HEK293 (cell line): Measurements from ENCODE around the gene PRR22.

Experiments used
- CTCF ChIA-PET: fragments of 350-600 bp; formaldehyde crosslinking; extraction: SDS; loops from one replicate; lab custom pipeline; 2021; ENCODE audit warnings: antibody characterized with exemption; lab: Yijun Ruan, JAX
- POLR2A ChIA-PET: fragments of 300-600 bp; formaldehyde crosslinking; extraction: SDS; loops from one replicate; lab custom pipeline; 2020; ENCODE audit warnings: antibody characterized with exemption, inconsistent platforms; lab: Yijun Ruan, JAX
- H3K27ac ChIP-seq: fragments of 200-500 bp; sonication (Bioruptor generic); 2 replicates; pipeline ENCODE4 v1.5.1; 2014; ENCODE audit warnings: low read depth, low read length, control low read depth, inconsistent platforms; ENCODE audit errors: extremely low read depth
- H3K36me3 ChIP-seq, 2 experiments: fragments of 200-500 bp in 1 of 2; sonication (Bioruptor generic) in 1 of 2; 1 replicate in 1 of 2; 2 replicates in 1 of 2; pipeline ENCODE4 v1.5.1; 2014 to 2017; ENCODE audit warnings: inconsistent platforms in 2 of 2, low read length in 2 of 2; ENCODE audit not compliant: control insufficient read depth in 2 of 2, insufficient read depth in 1 of 2
- H3K4me1 ChIP-seq: fragments of 200-500 bp; sonication (Bioruptor generic); 2 replicates; pipeline ENCODE4 v1.5.1; 2014; ENCODE audit warnings: mild to moderate bottlenecking, low read length, inconsistent platforms; ENCODE audit not compliant: control insufficient read depth, insufficient read depth
- H3K4me3 ChIP-seq: 2 replicates; pipeline ENCODE4 v1.5.1; 2011; ENCODE audit warnings: low read depth, mild to moderate bottlenecking, control low read depth, low read length, moderate library complexity
- H3K9me3 ChIP-seq: fragments of 200-500 bp; sonication (Bioruptor generic); 2 replicates; pipeline ENCODE4 v1.5.1; 2014; ENCODE audit warnings: low read depth, low read length, inconsistent platforms; ENCODE audit not compliant: control insufficient read depth, insufficient read depth
- GLI2 ChIP-seq: fragments of 450-650 bp; formaldehyde crosslinking; IDR thresholded peaks from 2 replicates; pipeline ENCODE4; 2017; ENCODE audit warnings: missing biosample characterization, missing genetic modification characterization, low read depth, borderline replicate concordance
- HOXC10 ChIP-seq: sonication (generic); formaldehyde crosslinking; IDR thresholded peaks from 2 replicates; pipeline ENCODE4 v1.8.1; 2023; ENCODE audit warnings: mild to moderate bottlenecking, missing genetic modification reagents
- KLF1 ChIP-seq: fragments of 450-650 bp; formaldehyde crosslinking; IDR thresholded peaks from 2 replicates; pipeline ENCODE4 v1.5.1; 2016; ENCODE audit warnings: missing biosample characterization, missing genetic modification characterization
- MZF1 ChIP-seq: fragments of 450-650 bp; formaldehyde crosslinking; IDR thresholded peaks from 2 replicates; pipeline ENCODE4 v1.5.1; 2017; ENCODE audit warnings: missing biosample characterization, missing genetic modification characterization, borderline replicate concordance
- ZBTB17 ChIP-seq: fragments of 450-650 bp; formaldehyde crosslinking; IDR thresholded peaks from 2 replicates; pipeline ENCODE4 v1.5.1; 2016; ENCODE audit warnings: missing biosample characterization, missing genetic modification characterization
- ZFP37 ChIP-seq: fragments of 450-650 bp; formaldehyde crosslinking; IDR thresholded peaks from 2 replicates; pipeline ENCODE4 v1.5.1; 2016; ENCODE audit warnings: missing biosample characterization, missing genetic modification characterization
- ZNF112 ChIP-seq: fragments of 450-650 bp; formaldehyde crosslinking; IDR thresholded peaks from 2 replicates; pipeline ENCODE4 v1.5.0; 2017; ENCODE audit warnings: missing biosample characterization, missing genetic modification characterization
- ZNF121 ChIP-seq: fragments of 450-650 bp; formaldehyde crosslinking; IDR thresholded peaks from 2 replicates; pipeline ENCODE4 v1.5.1; 2016; ENCODE audit warnings: missing biosample characterization, missing genetic modification characterization
- ZNF24 ChIP-seq: fragments of 450-650 bp; formaldehyde crosslinking; IDR thresholded peaks from 2 replicates; pipeline ENCODE4 v1.5.1; 2016; ENCODE audit warnings: missing biosample characterization, missing genetic modification characterization
- ZNF335 ChIP-seq: fragments of 450-650 bp; formaldehyde crosslinking; conservative IDR thresholded peaks from 2 replicates; pipeline ENCODE4 v1.5.1; 2016; ENCODE audit warnings: missing biosample characterization, missing genetic modification characterization
- ZNF600 ChIP-seq: fragments of 450-650 bp; formaldehyde crosslinking; IDR thresholded peaks from 2 replicates; pipeline ENCODE4 v1.5.1; 2016; ENCODE audit warnings: missing biosample characterization, missing genetic modification characterization
- TF ChIP-seq, protein P1 (sequence below): fragments of 450-650 bp; formaldehyde crosslinking; IDR thresholded peaks from 2 replicates; pipeline ENCODE4 v1.5.1; 2016; ENCODE audit warnings: missing biosample characterization, missing genetic modification characterization

Gene PRR22

DNA sequence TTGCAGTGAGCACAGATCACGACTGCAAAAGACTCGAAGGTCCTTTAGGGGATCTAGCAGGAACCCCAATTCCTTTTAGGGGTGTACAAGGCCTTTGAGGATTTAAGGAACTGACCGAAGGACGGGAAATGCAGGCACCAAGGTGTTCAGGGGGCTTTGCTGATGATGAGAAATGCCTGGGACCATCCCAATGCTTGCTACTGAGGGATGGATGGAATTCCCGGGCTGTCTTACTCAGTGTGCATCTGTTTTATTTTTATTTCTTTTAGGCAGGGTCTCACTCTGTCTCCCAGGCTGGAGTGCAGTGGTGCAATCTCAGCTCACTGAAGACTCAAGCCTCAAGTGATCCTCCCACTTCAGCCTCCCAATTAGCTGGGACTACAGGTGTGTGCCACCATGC, 11.3 kb downstream of the PRR22 start:
- H3K27ac ChIP-seq, result no peak overlapping the region
- ChIA-PET POLR2A (interaction anchor here (1.0 kb wide), 1 partner anchor 53 kb away, joined by 4 read pairs; the partner anchor contains the start of genes CATSPERD and LONP1), CTCF (interaction anchor here (0.7 to 2.6 kb wide), 6 partner anchors 10 to 31 kb away, joined by 3 to 25 read pairs (median 10); partner anchors contain the start of genes DUS3L and NRTN)
- no peaks in the 10 kb centered on the region for H3K4me1 ChIP-seq
- H3K9me3 ChIP-seq, result no peaks in the 10 kb centered on the region
- TF ChIP-seq ZNF121 (tag by site-specific recombination) (no peak), ZNF335 (peak; percentile 68), ZFP37 (tag by site-specific recombination) (peak; percentile 95)
- H3K36me3 ChIP-seq, result no peaks in the 10 kb centered on the region
- no peak overlapping the region for H3K4me3 ChIP-seq

DNA sequence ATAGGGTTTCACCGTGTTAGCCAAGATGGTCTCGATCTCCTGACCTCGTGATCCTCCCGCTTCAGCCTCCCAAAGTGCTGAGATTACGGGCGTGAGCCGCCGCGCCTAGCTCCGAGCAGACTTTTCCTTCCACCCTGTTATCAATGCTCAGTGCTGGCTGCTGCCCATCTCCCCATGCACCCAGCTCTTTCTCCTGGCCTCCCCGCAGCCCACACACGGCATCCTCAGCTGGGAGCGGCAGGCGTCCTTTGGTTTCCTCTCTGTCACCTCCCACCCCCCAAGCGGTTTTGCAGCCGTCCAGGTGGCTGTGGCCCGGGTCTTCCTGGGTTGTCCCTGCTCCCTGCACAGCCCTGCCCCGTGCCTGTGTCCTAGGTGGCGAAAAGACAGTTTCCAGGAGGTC, 12.1 kb downstream of the PRR22 start:
- CTCF ChIA-PET, result interaction anchor here (0.6 to 1.0 kb wide), 3 partner anchors 9 to 446 kb away, joined by 3 to 9 read pairs (median 4); no protein-coding TSS in a partner anchor
- H3K4me1 ChIP-seq, result no peaks in the 10 kb centered on the region
- H3K36me3 ChIP-seq, result no peaks in the 10 kb centered on the region
- POLR2A ChIA-PET, result interaction anchor here (0.7 kb wide), 1 partner anchor 52 kb away, joined by 5 read pairs; the partner anchor contains the start of gene CATSPERD
- H3K9me3 ChIP-seq, result no peaks in the 10 kb centered on the region
- no peak overlapping the region for H3K27ac ChIP-seq
- no peak overlapping the region for H3K4me3 ChIP-seq
- TF ChIP-seq ZNF600 (no peak), ZNF112 (tag by site-specific recombination) (no peak), HOXC10 (no peak)

DNA sequence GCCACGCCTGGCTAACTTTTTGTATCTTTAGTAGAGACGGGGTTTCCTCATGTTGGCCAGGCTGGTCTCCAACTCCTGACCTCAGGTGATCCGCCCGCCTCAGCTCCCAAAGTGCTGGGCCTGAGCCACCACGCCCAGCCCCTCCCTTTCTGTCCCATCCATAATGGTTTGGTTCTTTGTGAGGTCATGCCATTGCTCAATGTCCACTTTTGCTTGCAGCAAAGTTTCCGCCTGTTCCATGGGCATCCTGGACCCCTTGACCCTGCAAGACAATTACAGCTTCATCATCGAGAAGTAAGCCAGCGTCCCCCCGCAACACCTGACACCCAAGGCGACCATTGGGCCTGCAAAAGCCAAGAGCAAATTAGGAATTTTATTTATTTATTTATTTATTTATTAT, 16.6 kb downstream of the PRR22 start:
- TF ChIP-seq, protein P1, sequence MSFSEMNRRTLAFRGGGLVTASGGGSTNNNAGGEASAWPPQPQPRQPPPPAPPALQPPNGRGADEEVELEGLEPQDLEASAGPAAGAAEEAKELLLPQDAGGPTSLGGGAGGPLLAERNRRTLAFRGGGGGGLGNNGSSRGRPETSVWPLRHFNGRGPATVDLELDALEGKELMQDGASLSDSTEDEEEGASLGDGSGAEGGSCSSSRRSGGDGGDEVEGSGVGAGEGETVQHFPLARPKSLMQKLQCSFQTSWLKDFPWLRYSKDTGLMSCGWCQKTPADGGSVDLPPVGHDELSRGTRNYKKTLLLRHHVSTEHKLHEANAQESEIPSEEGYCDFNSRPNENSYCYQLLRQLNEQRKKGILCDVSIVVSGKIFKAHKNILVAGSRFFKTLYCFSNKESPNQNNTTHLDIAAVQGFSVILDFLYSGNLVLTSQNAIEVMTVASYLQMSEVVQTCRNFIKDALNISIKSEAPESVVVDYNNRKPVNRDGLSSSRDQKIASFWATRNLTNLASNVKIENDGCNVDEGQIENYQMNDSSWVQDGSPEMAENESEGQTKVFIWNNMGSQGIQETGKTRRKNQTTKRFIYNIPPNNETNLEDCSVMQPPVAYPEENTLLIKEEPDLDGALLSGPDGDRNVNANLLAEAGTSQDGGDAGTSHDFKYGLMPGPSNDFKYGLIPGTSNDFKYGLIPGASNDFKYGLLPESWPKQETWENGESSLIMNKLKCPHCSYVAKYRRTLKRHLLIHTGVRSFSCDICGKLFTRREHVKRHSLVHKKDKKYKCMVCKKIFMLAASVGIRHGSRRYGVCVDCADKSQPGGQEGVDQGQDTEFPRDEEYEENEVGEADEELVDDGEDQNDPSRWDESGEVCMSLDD (tag by site-specific recombination), result no peak
- TF ChIP-seq ZBTB17 (tag by site-specific recombination) (no peak), MZF1 (tag by site-specific recombination) (no peak), KLF1 (tag by site-specific recombination) (peak; percentile 64)
- ChIA-PET CTCF (interaction anchor here (0.9 to 4.2 kb wide), 4 partner anchors 27 to 255 kb away, joined by 3 to 23 read pairs (median 6); partner anchors contain the start of genes NRTN and RPL36), POLR2A (interaction anchor here (0.6 kb wide), 1 partner anchor 11 kb away, joined by 4 read pairs; no protein-coding TSS in a partner anchor)
- Histone ChIP-seq H3K27ac (no peak overlapping the region), H3K36me3 (no peaks in the 10 kb centered on the region), H3K9me3 (no peaks in the 10 kb centered on the region), H3K4me3 (no peak overlapping the region), H3K4me1 (no peaks in the 10 kb centered on the region)

DNA sequence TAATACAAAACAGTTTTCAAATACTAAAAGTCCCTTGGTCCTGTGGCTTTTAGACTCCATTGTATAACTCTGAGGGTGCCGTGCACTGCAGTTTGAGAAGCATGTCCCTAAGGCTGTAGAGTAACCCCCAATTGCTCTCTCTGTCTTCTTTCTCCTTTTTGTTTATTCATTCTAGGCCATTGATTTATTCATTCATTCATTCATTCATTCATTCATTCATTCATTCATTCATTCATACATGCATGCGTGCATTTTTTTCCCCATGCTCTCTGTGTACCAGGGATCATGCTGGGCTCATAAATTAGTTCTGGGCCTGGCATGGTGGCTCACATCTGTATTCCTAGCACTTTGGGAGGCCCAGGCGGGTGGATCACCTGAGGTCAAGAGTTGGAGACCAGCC, 19.3 kb downstream of the PRR22 start:
- TF ChIP-seq GLI2 (tag by site-specific recombination) (no peak), ZNF24 (tag by site-specific recombination) (0 out of 2 replicates have a peak, but pooled peaks have one; percentile 28)
- TF ChIP-seq, all 188 proteins: peak for 1
- ChIA-PET POLR2A (no interaction called here), CTCF (interaction anchor here (1.0 kb wide), 1 partner anchor 44 kb away, joined by 5 read pairs; no protein-coding TSS in a partner anchor)
- Histone ChIP-seq H3K9me3 (no peaks in the 10 kb centered on the region), H3K4me1 (no peaks in the 10 kb centered on the region), H3K4me3 (no peak overlapping the region), H3K36me3 (no peaks in the 10 kb centered on the region), H3K27ac (no peak overlapping the region)
